Neutrophil (primary cell): ENCODE results near the gene MEF2C.

Source experiments
- H3K27ac ChIP-seq: fragments of 200-600 bp; sonication (generic); 2 replicates; pipeline ENCODE4 v1.5.1; 2016; ENCODE audit warnings: mild to moderate bottlenecking, moderate library complexity
- H3K27me3 ChIP-seq: fragments of 200-600 bp; sonication (generic); 2 replicates; pipeline ENCODE4 v1.6.0; 2016; ENCODE audit warnings: mild to moderate bottlenecking
- H3K36me3 ChIP-seq: fragments of 200-600 bp; sonication (generic); 2 replicates; pipeline ENCODE4 v1.5.1; 2017
- H3K4me1 ChIP-seq, 2 experiments: fragments of 200-600 bp in 1 of 2; sonication (generic) in 1 of 2; 1 replicate in 1 of 2; 2 replicates in 1 of 2; pipeline versions ENCODE4 v1.5.1 to v1.6.1; 2013 to 2016; ENCODE audit warnings: low read depth in 1 of 2, low read length in 1 of 2, mild to moderate bottlenecking in 1 of 2, moderate library complexity in 1 of 2; ENCODE audit not compliant: control insufficient read depth in 1 of 2, insufficient read depth in 1 of 2
- H3K4me3 ChIP-seq, 2 experiments: fragments of 200-600 bp in 1 of 2; sonication (generic) in 1 of 2; 1 replicate in 1 of 2; 2 replicates in 1 of 2; pipeline ENCODE4 v1.5.1; 2013 to 2016; ENCODE audit warnings: low read depth in 1 of 2, low read length in 1 of 2, mild to moderate bottlenecking in 1 of 2, moderate library complexity in 1 of 2
- H3K9me3 ChIP-seq: fragments of 200-600 bp; sonication (generic); 2 replicates; pipeline ENCODE4 v1.5.1; 2016
- CTCF ChIP-seq: fragments of 200-600 bp; sonication (generic); IDR thresholded peaks from 2 replicates; pipeline ENCODE4 v1.5.1; 2016; ENCODE audit warnings: antibody characterized with exemption

The MEF2C gene

GRCh38 chr5:88669371-88670050 is 213.5 kb downstream of the MEF2C start:
- peaks cover 3 to 10% of the 10 kb centered on the region in 2 experiments for H3K4me1 ChIP-seq
- no peaks in the 10 kb centered on the region for H3K36me3 ChIP-seq
- H3K27me3 ChIP-seq: peaks cover 100% of the 10 kb centered on the region
- no peak overlapping the region for H3K4me3 ChIP-seq
- no peak for TF ChIP-seq CTCF
- H3K27ac ChIP-seq: no peak overlapping the region
- no peaks in the 10 kb centered on the region for H3K9me3 ChIP-seq

- H3K4me1 ChIP-seq: peaks cover 0 to 4% of the 10 kb centered on the region in 2 experiments
- H3K36me3 ChIP-seq: no peaks in the 10 kb centered on the region
- no peak for TF ChIP-seq CTCF
- H3K27me3 ChIP-seq: peaks cover 100% of the 10 kb centered on the region
- no peaks in the 10 kb centered on the region for H3K9me3 ChIP-seq
- no peak overlapping the region for H3K4me3 ChIP-seq
- no peak overlapping the region for H3K27ac ChIP-seq
These were observed 215.3 kb downstream of the MEF2C start for GRCh38 chr5:88667496-88668201.
